ENCODE measurements around the gene TMEM232. TPM values are rescaled to one million over a fixed set of nuclear protein-coding genes. Genes with fewer than 3 reads are reported as not detected.

Gene TMEM232
- total RNA-seq, 1 experiment from 2014 or later = 1.6 TPM

DNA sequence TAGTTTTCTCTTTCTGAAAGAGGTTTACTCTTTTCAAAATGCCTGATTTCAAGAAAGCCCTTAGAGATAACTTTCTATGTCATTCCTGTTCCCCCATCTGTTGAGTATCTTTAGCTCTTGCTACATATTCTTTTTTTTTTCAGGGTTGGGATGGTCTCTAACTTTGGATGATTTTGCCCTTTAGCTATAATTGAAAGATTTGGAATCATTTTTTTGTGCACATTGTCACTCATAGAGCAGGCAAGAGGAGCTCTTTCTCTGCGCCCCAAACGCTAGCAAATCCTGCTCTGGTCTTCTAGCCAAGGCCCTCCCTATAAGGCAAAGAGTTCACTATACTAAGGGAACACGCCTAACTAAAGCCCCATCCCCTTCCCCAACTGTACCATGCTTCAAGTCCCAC is 316.9 kb downstream of the TMEM232 start:
- H3K27me3 Mint-ChIP-seq (ENCODE audit: low read depth) = no peaks in the 10 kb centered on the region
- no peak overlapping the region for H3K4me3 Mint-ChIP-seq
- H3K27ac Mint-ChIP-seq = no peak overlapping the region
- H3K56ac ChIP-seq (ENCODE audit: insufficient read length, low read depth, low read length) = no peak overlapping the region
- no peak overlapping the region for H2BK12ac ChIP-seq (ENCODE audit: insufficient read length, low read depth, low read length)
- no peak overlapping the region for H2AFZ ChIP-seq (ENCODE audit: low read length)
- no peaks in the 10 kb centered on the region for H3K9me3 Mint-ChIP-seq
- H3K4me1 Mint-ChIP-seq = no peaks in the 10 kb centered on the region
- DNase-seq = no peak
- H3K18ac ChIP-seq (ENCODE audit: insufficient read length, low read depth, low read length) = no peak overlapping the region
- H4K20me1 ChIP-seq (ENCODE audit: control insufficient read depth, insufficient read depth, insufficient read length) = no peaks in the 10 kb centered on the region
- H2BK15ac ChIP-seq (ENCODE audit: low read depth, low read length) = no peak overlapping the region
- H3K23me2 ChIP-seq (ENCODE audit: insufficient read length, low read depth, low read length, poor library complexity, severe bottlenecking) = no peaks in the 10 kb centered on the region
- H3K9me3 ChIP-seq (ENCODE audit: control insufficient read depth, low read depth, low read length) = no peaks in the 10 kb centered on the region
- TF ChIP-seq, protein P1, sequence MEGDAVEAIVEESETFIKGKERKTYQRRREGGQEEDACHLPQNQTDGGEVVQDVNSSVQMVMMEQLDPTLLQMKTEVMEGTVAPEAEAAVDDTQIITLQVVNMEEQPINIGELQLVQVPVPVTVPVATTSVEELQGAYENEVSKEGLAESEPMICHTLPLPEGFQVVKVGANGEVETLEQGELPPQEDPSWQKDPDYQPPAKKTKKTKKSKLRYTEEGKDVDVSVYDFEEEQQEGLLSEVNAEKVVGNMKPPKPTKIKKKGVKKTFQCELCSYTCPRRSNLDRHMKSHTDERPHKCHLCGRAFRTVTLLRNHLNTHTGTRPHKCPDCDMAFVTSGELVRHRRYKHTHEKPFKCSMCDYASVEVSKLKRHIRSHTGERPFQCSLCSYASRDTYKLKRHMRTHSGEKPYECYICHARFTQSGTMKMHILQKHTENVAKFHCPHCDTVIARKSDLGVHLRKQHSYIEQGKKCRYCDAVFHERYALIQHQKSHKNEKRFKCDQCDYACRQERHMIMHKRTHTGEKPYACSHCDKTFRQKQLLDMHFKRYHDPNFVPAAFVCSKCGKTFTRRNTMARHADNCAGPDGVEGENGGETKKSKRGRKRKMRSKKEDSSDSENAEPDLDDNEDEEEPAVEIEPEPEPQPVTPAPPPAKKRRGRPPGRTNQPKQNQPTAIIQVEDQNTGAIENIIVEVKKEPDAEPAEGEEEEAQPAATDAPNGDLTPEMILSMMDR (conservative IDR thresholded peaks at IDR 0.05) = no peak
- H2BK5ac ChIP-seq (ENCODE audit: insufficient read length, low read length) = no peak overlapping the region
- H3K4ac ChIP-seq (ENCODE audit: low read depth, low read length) = no peak overlapping the region
- no peak overlapping the region for H3T11ph ChIP-seq (ENCODE audit: low read length)
- H3K14ac ChIP-seq (ENCODE audit: insufficient read depth, low read length) = no peak overlapping the region
- H3K4me1 ChIP-seq (ENCODE audit: insufficient read depth, low read length) = no peaks in the 10 kb centered on the region
- H3K27me3 ChIP-seq (ENCODE audit: insufficient read depth, low read length) = no peaks in the 10 kb centered on the region
- WGBS (ENCODE audit: extremely low coverage, insufficient read length, low lambda C conversion rate) = no CpG with 5 or more reads among the region's 3 CpGs
- H2BK120ac ChIP-seq (ENCODE audit: low read depth, low read length, poor library complexity, severe bottlenecking) = no peak overlapping the region
- H2BK20ac ChIP-seq (ENCODE audit: low read depth, low read length, poor library complexity, severe bottlenecking) = no peak overlapping the region
- H2AK5ac ChIP-seq (ENCODE audit: insufficient read length, low read length) = no peak overlapping the region
- no peak overlapping the region for H4K91ac ChIP-seq (ENCODE audit: insufficient read length, low read depth, low read length)
- no peaks in the 10 kb centered on the region for H3K36me3 Mint-ChIP-seq (ENCODE audit: insufficient read depth in 1 of 3, low read depth in 3 of 3)
- H3K79me2 ChIP-seq (ENCODE audit: insufficient read depth, low read length) = no peaks in the 10 kb centered on the region
- H3K4me2 ChIP-seq (ENCODE audit: insufficient read depth, insufficient read length, low read length) = no peak overlapping the region
- no peak overlapping the region for H4K8ac ChIP-seq (replicated peaks; ENCODE audit: insufficient read length, low read depth, low read length)
- H3K9ac ChIP-seq (ENCODE audit: extremely low read depth, insufficient read length, low read length) = no peak overlapping the region
- H3K27ac ChIP-seq (ENCODE audit: insufficient read length, low read depth, low read length) = no peak overlapping the region
- H3K23ac ChIP-seq (ENCODE audit: insufficient read length, low read depth, low read length) = no peak overlapping the region
- H3K79me1 ChIP-seq (ENCODE audit: insufficient read depth, low read depth, low read length, poor library complexity, severe bottlenecking) = no peaks in the 10 kb centered on the region
- H4K5ac ChIP-seq (ENCODE audit: insufficient read length, low read depth, low read length) = no peak overlapping the region

Measured in H9 (cell line).